Measurements from ENCODE around the gene LEMD2.

LEMD2 gene

DNA sequence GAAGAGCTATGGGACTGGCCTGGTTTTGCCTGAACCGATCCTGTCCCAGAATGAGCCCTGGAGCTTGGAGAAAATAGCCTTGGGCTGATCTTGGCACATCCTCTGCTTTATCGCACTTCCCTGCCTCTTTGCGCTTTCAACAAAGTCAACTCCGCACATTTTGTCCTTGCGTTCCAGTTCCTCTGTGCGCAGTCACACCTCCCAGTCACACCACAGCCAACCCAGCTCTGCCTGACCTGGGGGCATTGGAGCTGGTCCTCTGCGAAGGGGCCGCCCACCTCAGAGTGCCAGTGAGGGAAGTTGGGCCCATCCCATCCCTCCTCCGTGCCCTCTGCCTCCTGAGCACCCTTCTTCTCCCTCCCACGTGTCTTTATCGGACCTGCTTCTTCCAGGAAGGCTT lies 60.5 kb downstream of the LEMD2 start:
- no peak for DNase-seq (ENCODE audit: low read depth)
- TF ChIP-seq, protein P1, sequence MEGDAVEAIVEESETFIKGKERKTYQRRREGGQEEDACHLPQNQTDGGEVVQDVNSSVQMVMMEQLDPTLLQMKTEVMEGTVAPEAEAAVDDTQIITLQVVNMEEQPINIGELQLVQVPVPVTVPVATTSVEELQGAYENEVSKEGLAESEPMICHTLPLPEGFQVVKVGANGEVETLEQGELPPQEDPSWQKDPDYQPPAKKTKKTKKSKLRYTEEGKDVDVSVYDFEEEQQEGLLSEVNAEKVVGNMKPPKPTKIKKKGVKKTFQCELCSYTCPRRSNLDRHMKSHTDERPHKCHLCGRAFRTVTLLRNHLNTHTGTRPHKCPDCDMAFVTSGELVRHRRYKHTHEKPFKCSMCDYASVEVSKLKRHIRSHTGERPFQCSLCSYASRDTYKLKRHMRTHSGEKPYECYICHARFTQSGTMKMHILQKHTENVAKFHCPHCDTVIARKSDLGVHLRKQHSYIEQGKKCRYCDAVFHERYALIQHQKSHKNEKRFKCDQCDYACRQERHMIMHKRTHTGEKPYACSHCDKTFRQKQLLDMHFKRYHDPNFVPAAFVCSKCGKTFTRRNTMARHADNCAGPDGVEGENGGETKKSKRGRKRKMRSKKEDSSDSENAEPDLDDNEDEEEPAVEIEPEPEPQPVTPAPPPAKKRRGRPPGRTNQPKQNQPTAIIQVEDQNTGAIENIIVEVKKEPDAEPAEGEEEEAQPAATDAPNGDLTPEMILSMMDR (IDR thresholded peaks at IDR 0.05; ENCODE audit: insufficient read depth, low read depth, low read length, missing control alignments), result no peak
- no peak overlapping the region for H3K4me3 ChIP-seq (ENCODE audit: low read length)

- TF ChIP-seq, protein P1 (IDR thresholded peaks at IDR 0.05; ENCODE audit: insufficient read depth, low read depth, low read length, missing control alignments), result no peak
These were observed 61.0 kb downstream of the LEMD2 start for GRCh38 chr6:33727932-33728331.

DNA sequence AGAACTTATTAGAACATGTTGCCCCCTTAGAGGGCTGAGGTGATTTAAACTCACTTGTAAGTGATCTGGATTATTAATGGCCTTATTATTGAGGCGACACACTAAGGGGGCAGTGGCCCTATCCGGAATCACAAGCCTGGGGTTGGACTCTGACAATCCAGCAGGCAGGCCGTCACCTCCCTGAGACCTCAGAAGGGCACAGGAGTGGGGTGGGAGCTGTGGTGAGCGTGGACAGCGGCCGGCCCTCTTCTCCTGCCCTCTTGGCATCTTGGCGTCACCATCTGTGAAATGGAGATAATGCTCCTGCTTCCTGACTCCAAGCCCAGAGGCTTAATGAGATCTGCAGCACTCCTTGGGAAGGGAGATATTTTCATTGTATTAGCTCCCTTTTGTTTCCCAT lies 61.8 kb downstream of the LEMD2 start:
- TF ChIP-seq, protein P1 (IDR thresholded peaks at IDR 0.05; ENCODE audit: insufficient read depth, low read depth, low read length, missing control alignments), result no peak

More at GRCh38 chr6:33727932-33728331, 61.0 kb downstream of the LEMD2 start:
- H3K4me3 ChIP-seq (ENCODE audit: low read length), result no peak overlapping the region
- no peak for DNase-seq (ENCODE audit: low read depth)

GRCh38 chr6:33726696-33727095 lies 62.2 kb downstream of the LEMD2 start:
- no peak overlapping the region for H3K4me3 ChIP-seq (ENCODE audit: low read length)
- DNase-seq (ENCODE audit: low read depth), result no peak
- TF ChIP-seq, protein P1 (IDR thresholded peaks at IDR 0.05; ENCODE audit: insufficient read depth, low read depth, low read length, missing control alignments), result no peak

More for the DNA sequence above, 61.8 kb downstream of the LEMD2 start:
- DNase-seq (ENCODE audit: low read depth), result no peak
- H3K4me3 ChIP-seq (ENCODE audit: low read length), result no peak overlapping the region

GRCh38 chr6:33725891-33726673 lies 62.8 kb downstream of the LEMD2 start:
- no peak for DNase-seq (ENCODE audit: low read depth)
- no peak overlapping the region for H3K4me3 ChIP-seq (ENCODE audit: low read length)
- TF ChIP-seq, protein P1 (IDR thresholded peaks at IDR 0.05; ENCODE audit: insufficient read depth, low read depth, low read length, missing control alignments), result no peak

GRCh38 chr6:33725222-33725621 lies 63.7 kb downstream of the LEMD2 start:
- DNase-seq (ENCODE audit: low read depth), result no peak
- H3K4me3 ChIP-seq (ENCODE audit: low read length), result no peak overlapping the region
- TF ChIP-seq, protein P1 (IDR thresholded peaks at IDR 0.05; ENCODE audit: insufficient read depth, low read depth, low read length, missing control alignments), result no peak
